ENCODE results near the gene RIPOR3.

The RIPOR3 gene

DNA sequence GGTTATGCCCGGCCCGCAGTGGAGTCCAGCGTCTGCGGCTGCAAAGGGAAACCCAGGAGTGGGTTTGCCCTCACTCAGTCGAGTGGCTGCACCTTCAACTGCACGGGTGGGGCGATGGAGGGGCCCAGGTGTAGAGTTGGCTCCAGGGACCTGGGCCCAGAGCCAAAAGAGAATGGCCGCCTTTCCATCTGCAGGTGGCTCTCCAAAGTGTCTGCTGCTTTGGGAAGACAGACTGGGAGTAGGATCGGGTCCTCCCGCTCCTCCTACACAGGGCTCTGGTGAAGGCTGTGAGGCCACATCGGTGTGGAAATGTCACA is 101.0 kb downstream of the RIPOR3 start:
- DNase-seq (ENCODE audit: low read depth in 2 of 2), result no peak

DNA sequence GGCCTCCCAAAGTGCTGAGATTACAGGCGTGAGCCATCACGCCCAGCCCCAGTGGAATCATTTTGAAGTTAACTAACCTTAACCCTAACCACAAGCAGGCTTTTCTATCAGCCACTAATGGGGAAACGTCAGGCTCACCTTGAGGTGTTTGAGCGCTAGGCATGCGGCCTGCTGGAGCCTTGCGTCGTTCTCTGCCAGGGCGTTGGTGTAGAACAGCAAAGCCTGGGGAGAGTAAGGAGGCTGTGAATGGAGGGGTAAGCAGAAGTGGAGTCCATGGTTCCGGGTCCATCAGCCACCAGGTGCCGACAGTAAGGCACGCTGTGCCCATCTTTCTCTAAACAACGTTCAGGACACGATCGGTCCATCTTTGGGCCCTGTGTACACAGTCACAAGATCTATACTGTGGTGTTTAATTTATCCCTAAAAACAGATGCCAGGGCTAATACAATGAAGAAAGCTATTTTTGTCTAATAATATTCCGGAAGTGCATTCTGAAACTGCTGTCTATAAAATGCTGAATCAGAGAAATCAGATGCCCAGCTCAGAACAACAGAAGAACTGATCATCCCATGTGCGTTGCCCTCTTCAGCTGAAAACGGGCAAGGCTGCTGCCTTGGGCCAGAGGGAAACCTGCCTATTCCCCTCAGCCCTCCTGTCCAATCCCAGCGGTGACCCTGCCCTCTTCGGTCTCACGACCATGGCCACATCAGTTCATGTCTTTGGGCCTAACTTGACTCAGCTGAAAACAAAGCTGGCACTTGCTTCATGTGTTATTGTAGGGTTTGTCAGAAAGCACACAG is 101.6 kb downstream of the RIPOR3 start:
- no peak for DNase-seq (ENCODE audit: low read depth in 2 of 2)

GRCh38 chr20:50588034-50588736 is 103.2 kb downstream of the RIPOR3 start:
- peak; percentile 43 to 56 for DNase-seq (ENCODE audit: low read depth in 2 of 2)

- DNase-seq (ENCODE audit: low read depth in 2 of 2), result no peak
These were observed 103.9 kb downstream of the RIPOR3 start for GRCh38 chr20:50587291-50587961.

DNA sequence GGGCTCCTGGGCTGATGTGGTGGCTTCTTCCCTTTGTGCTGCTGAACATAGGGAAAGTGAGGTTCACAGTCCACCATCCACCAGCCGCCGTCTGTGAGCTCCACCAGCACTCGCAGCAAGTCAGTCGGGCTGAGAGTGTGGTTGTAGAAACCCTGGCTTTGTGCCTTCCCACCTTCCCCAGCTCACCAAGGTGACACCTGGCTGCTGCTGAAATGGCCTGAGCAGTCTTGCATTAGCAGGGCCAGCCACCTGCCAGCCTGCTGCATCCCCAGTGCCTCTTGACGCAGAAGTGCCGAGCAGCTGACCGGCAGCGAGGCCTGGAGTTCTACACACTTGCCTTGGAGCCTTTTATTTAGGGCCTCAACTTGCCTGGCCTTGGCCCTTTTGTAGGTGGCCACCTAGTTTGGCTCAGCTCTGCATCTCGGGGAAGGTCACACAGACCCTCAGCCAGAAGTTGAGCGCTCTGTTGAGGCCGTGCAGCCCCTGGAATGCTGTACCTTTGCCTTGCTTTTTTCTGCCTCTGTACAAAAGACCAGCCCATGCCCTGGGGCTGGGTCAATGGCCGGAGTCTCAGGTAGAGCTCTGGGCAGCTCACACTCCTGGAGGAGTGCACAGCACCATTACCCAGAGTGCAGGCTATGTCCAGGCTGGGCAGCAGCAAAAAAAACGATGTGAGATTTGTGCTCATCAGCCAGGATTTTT is 104.7 kb downstream of the RIPOR3 start:
- DNase-seq (ENCODE audit: low read depth in 2 of 2), result no peak

DNA sequence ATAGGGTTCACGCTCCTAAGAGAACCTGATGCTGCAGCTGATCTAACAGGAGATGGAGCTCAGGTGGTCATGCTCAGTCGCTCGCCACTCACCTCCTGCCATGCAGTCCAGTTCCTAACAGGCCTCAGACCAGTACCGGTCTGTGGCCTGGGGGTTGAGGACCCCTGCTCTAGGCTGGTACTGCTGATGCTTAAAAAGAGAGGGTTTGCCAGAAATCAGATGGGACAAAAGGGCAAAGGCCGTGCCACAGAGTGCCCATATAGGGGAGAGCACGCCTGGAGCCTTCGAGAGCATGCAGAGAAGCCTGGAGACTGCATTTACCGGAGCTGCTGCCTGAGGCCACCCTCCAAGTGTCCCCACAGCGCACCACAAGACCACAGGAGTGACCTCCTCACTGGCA is 105.7 kb downstream of the RIPOR3 start:
- no peak for DNase-seq (ENCODE audit: low read depth in 2 of 2)

DNA sequence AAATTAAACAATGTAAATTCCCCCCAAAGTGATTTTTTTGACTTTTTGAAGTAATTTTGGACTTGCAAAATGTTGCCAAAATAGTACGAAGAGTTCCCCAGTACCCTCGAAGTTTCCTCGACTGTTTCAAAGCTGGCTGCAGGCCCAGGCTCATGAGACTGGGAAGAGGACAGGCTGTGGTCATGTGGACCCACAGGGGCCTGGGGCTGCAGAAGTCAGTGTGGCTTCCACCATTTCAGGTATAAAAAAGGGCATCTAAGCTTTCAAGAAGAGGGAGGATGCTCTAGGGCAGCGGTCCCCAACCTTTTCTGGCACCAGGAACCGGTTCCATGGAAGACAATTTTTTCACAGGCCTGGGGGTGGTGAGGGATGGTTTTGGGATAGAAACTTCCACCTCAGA is 106.1 kb downstream of the RIPOR3 start:
- no peak for DNase-seq (ENCODE audit: low read depth in 2 of 2)

- DNase-seq (ENCODE audit: low read depth in 2 of 2), result no peak
These were observed 106.7 kb downstream of the RIPOR3 start for GRCh38 chr20:50584687-50585086.

DNA sequence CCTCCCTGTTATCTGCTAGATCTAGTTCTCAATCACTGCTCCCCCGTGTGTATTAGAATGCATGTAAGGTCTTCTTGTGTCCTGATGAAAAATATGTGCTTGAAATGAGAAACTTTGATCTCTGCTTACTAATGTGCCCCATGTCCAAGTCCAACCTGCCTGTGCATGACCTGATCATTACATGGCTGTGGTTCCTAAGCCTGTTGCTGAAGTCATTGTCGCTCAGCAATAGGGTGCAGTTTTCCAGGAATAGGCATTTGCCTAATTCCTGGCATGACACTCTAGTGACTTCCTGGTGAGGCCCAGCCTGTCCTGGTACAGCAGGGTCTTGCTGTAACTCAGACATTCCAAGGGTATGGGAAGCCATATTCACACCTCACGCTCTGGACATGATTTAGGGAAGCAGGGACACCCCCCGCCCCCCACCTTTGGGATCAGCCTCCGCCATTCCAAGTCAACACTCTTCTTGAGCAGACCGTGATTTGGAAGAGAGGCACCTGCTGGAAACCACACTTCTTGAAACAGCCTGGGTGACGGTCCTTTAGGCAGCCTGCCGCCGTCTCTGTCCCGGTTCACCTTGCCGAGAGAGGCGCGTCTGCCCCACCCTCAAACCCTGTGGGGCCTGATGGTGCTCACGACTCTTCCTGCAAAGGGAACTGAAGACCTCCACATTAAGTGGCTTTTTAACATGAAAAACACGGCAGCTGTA is 107.7 kb downstream of the RIPOR3 start:
- no peak for DNase-seq (ENCODE audit: low read depth in 2 of 2)

DNA sequence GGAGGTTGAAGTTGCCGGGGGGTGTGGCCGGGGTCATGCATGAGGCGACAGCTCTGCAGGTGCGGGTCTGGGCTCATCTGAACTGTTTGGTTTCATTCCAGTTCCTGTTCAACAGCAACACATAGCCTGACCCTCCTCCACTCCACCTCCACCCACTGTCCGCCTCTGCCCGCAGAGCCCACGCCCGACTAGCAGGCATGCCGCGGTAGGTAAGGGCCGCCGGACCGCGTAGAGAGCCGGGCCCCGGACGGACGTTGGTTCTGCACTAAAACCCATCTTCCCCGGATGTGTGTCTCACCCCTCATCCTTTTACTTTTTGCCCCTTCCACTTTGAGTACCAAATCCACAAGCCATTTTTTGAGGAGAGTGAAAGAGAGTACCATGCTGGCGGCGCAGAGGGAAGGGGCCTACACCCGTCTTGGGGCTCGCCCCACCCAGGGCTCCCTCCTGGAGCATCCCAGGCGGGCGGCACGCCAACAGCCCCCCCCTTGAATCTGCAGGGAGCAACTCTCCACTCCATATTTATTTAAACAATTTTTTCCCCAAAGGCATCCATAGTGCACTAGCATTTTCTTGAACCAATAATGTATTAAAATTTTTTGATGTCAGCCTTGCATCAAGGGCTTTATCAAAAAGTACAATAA is 108.6 kb downstream of the RIPOR3 start:
- no peak for DNase-seq (ENCODE audit: low read depth in 2 of 2)

DNA sequence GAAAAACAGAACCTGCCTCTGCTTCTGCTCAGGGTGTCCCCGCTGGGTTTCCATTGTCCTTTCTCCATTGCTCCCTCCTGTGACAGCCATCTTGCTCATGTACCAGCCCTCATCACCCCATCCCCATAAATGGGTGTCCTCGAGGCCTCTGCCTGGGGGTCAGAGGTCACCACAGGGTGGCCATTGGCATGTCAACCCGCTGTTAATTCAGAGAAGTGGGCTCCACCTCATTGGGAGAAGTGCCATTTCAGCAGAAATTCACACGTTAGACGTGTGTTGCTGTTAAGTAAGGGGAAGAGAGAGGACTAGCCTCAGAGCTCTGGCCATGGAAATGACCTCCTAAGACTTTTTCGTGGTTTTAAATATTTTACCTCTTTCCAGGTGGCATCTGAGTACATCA is 109.2 kb downstream of the RIPOR3 start:
- DNase-seq (ENCODE audit: low read depth in 2 of 2), result no peak

DNA sequence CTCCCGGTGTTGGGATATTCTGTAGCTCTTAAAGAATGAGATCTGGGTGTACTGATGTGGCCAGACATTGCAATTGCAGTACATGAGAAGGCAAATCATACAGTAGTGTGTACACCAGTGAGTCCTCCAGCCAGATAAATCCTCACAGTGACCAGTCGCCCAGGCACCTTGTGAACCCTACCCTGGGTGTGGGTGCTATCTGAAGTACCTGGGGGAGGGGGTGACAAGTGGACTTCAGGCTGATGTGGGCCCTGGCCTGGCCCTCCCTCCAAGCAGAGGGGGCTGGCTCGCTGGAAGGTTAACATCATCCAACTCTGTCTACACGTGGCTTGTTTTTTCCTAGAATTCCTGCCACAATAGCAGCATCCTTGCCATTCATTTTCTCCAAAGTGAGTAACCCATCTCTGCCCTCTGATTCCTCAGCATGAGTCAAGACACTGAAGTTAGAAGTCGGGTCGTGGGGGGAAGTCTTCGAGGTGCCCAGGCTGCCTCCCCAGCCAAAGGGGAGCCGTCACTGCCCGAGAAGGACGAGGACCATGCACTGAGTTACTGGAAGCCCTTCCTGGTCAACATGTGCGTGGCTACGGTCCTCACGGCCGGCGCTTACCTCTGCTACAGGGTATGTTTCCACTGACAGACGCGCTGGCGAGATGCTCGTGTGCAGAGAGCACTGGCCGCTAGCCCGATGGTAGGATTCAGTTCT is 110.3 kb downstream of the RIPOR3 start:
- no peak for DNase-seq (ENCODE audit: low read depth in 2 of 2)

- DNase-seq (ENCODE audit: low read depth in 2 of 2), result peak; percentile 18 to 28
These were observed 111.2 kb downstream of the RIPOR3 start for GRCh38 chr20:50580016-50580747.

GRCh38 chr20:50579511-50579910 is 111.8 kb downstream of the RIPOR3 start:
- no peak for DNase-seq (ENCODE audit: low read depth in 2 of 2)

DNA sequence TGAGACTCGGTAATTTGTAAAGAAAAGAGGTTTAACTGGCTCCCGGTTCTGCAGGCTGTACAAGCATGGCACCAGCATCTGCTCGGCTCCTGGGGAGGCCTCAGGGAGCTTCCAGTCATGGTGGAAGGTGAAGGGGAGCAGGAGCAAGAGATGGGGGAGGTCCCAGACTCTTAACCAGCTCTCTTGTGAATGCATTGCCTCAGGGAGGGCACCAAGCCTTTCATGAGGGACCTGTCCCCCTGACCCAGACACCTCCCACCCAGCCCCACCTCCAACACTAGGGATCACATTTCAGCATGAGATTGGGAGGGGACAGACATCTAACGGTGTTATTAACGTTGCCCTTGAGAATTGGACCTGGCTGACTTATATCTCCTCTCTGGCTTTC is 112.6 kb downstream of the RIPOR3 start:
- no peak for DNase-seq (ENCODE audit: low read depth in 2 of 2)

GRCh38 chr20:50578061-50578777 is 113.1 kb downstream of the RIPOR3 start:
- DNase-seq (ENCODE audit: low read depth in 2 of 2), result no peak

DNA sequence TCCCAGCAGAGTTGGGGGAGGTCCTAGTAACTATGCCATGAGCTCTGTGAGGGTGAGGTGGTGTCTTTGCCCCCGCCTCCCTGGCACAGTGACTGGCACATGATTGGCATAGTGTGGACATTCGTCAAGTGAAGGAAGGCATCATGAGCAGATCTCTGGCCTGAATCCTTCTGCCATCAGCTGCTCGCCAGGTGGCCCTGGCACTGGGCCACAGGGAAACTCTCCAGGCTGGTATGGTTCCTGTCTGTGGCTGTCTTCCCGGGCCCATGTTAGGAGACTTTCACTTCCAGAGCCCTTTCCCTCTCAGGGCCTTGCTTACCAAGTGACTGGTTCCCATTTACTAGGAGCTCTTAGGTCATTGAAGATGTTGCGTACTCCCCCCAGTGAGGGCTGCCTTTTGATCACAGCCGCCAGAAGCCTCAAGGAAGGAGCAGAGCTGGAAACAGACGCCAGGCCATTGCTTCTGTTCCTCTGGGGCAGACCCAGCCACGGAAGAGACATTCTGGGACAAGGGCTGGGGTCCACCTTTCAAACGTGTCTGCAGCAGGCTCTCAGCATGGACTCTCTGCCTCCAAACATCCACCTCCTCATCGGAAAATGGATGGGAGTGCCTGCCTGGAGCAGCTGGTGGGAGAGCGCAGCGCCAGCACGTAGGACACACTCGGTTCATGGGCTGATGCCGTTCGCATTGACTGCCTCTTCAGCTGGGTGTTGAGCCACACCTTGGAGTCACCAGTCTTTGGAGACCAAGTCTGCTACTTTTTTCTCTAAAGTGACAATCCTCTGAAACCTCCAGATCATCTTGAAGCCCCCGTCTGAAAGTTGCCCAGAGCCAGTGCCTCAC is 113.9 kb downstream of the RIPOR3 start:
- DNase-seq (ENCODE audit: low read depth in 2 of 2), result no peak

All from stimulated activated CD8-positive, alpha-beta memory T cell treated with anti-CD3 and anti-CD28 coated beads, Interleukin-7, amount 100 ng/mL, for 1 hour (primary cell).